SK-N-SH treated with all-trans-retinoic acid at 6 μM for 48 hours (cell line): ENCODE data around the gene NRDC.

Experiments
- ATAC-seq: fragments of 200-7000 bp; cut with Tn5 transposase; 3 replicates; pipeline ENCODE4 v1.9.1; 2020; ENCODE audit warnings: mild to moderate bottlenecking, moderate library complexity
- ARNTL ChIP-seq: fragments of 450-650 bp; formaldehyde crosslinking; IDR thresholded peaks from 2 replicates; pipeline ENCODE4 v1.5.0; 2020; ENCODE audit warnings: low read depth, mild to moderate bottlenecking, moderate library complexity, borderline replicate concordance
- BACH2 ChIP-seq: fragments of 250-450 bp; sonication (Bioruptor Pico); IDR thresholded peaks from 2 replicates; pipeline ENCODE4 v1.9.0; 2021; ENCODE audit warnings: mild to moderate bottlenecking, borderline replicate concordance
- CSDC2 ChIP-seq: fragments of 250-450 bp; sonication (Bioruptor Pico); IDR thresholded peaks from 2 replicates; pipeline ENCODE4 v1.5.0; 2020; ENCODE audit warnings: mild to moderate bottlenecking, moderate library complexity
- ESRRG ChIP-seq: fragments of 250-450 bp; sonication (Bioruptor Pico); IDR thresholded peaks from 2 replicates; pipeline ENCODE4 v1.6.1; 2021; ENCODE audit warnings: mild to moderate bottlenecking
- GLIS3 ChIP-seq: fragments of 250-450 bp; sonication (Bioruptor Pico); IDR thresholded peaks from 2 replicates; pipeline ENCODE4 v1.5.0; 2020; ENCODE audit warnings: mild to moderate bottlenecking, moderate library complexity
- ISL1 ChIP-seq: fragments of 250-450 bp; sonication (Bioruptor Pico); IDR thresholded peaks from 2 replicates; pipeline ENCODE4 v2.1.2; 2022; ENCODE audit warnings: mild to moderate bottlenecking, moderate library complexity
- OSR1 ChIP-seq: fragments of 250-450 bp; sonication (Bioruptor Pico); IDR thresholded peaks from 2 replicates; pipeline ENCODE4 v1.8.0; 2022; ENCODE audit warnings: moderate library complexity, mild to moderate bottlenecking, inconsistent platforms
- PPARA ChIP-seq: fragments of 250-450 bp; sonication (Bioruptor Pico); IDR thresholded peaks from 2 replicates; pipeline ENCODE4 v1.5.0; 2020; ENCODE audit warnings: mild to moderate bottlenecking, borderline replicate concordance
- RARB ChIP-seq: fragments of 250-450 bp; sonication (Bioruptor Pico); IDR thresholded peaks from 2 replicates; pipeline ENCODE4 v1.8.0; 2021; ENCODE audit warnings: mild to moderate bottlenecking, moderate library complexity
- SNAI2 ChIP-seq: fragments of 250-450 bp; sonication (Bioruptor Pico); IDR thresholded peaks from 2 replicates; pipeline ENCODE4 v1.5.0; 2020; ENCODE audit warnings: mild to moderate bottlenecking, moderate library complexity
- TCF4 ChIP-seq: fragments of 250-450 bp; sonication (Bioruptor Pico); IDR thresholded peaks from 2 replicates; pipeline ENCODE4 v1.8.0; 2021; ENCODE audit warnings: mild to moderate bottlenecking, moderate library complexity, borderline replicate concordance
- TOX ChIP-seq: fragments of 250-450 bp; sonication (Bioruptor Pico); IDR thresholded peaks from 2 replicates; pipeline ENCODE4 v1.8.0; 2021; ENCODE audit warnings: mild to moderate bottlenecking, moderate library complexity, borderline replicate concordance
- ZC3H10 ChIP-seq: fragments of 250-450 bp; sonication (Bioruptor Pico); IDR thresholded peaks from 2 replicates; pipeline ENCODE4 v1.5.1; 2021; ENCODE audit warnings: mild to moderate bottlenecking, moderate library complexity
- ZFP30 ChIP-seq: fragments of 450-650 bp; formaldehyde crosslinking; IDR thresholded peaks from 2 replicates; pipeline ENCODE4 v1.5.0; 2022; ENCODE audit warnings: mild to moderate bottlenecking, moderate library complexity
- ZNF565 ChIP-seq: fragments of 450-650 bp; formaldehyde crosslinking; conservative IDR thresholded peaks from 2 replicates; pipeline ENCODE4 v1.5.0; 2020; ENCODE audit warnings: low read depth, mild to moderate bottlenecking, moderate library complexity
- ZNF70 ChIP-seq: fragments of 450-650 bp; formaldehyde crosslinking; IDR thresholded peaks from 2 replicates; pipeline ENCODE4 v1.5.0; 2020; ENCODE audit warnings: mild to moderate bottlenecking, moderate library complexity
- ZNF8 ChIP-seq: fragments of 450-650 bp; formaldehyde crosslinking; IDR thresholded peaks from 2 replicates; pipeline ENCODE4 v1.5.0; 2020; ENCODE audit warnings: mild to moderate bottlenecking, moderate library complexity
- TF ChIP-seq, protein P1 (sequence below): fragments of 250-450 bp; sonication (Bioruptor Pico); IDR thresholded peaks from 2 replicates; pipeline ENCODE4 v1.5.1; 2021; ENCODE audit warnings: mild to moderate bottlenecking, moderate library complexity
- TF ChIP-seq, protein P2 (sequence below): fragments of 250-450 bp; sonication (Bioruptor Pico); IDR thresholded peaks from 2 replicates; pipeline ENCODE4 v1.5.1; 2020; ENCODE audit warnings: low read depth, mild to moderate bottlenecking, moderate library complexity
- TF ChIP-seq, protein P3 (sequence below): fragments of 250-450 bp; sonication (Bioruptor Pico); IDR thresholded peaks from 2 replicates; pipeline ENCODE4 v1.5.0; 2020; ENCODE audit warnings: mild to moderate bottlenecking, moderate library complexity

The NRDC gene

DNA sequence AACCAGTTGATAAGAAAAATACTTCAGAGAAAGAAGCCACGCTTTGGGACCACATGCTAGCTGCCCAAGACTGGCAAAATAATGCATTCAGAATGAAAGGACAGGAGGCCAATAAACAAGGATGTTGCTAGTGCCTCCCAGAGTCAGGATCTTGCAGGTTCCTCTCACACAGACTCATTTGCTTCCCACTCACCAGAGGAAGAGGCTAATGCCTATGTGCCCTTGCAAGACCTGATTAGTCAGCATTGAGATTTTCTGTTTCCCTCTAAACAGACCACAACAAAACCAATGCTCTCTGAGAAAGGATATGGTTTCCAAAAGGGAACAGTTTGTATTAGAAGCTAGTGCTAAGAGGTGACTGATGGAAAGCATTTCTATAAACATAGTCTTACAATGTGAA is 85.7 kb downstream of the NRDC start:
- TF ChIP-seq, protein P1, sequence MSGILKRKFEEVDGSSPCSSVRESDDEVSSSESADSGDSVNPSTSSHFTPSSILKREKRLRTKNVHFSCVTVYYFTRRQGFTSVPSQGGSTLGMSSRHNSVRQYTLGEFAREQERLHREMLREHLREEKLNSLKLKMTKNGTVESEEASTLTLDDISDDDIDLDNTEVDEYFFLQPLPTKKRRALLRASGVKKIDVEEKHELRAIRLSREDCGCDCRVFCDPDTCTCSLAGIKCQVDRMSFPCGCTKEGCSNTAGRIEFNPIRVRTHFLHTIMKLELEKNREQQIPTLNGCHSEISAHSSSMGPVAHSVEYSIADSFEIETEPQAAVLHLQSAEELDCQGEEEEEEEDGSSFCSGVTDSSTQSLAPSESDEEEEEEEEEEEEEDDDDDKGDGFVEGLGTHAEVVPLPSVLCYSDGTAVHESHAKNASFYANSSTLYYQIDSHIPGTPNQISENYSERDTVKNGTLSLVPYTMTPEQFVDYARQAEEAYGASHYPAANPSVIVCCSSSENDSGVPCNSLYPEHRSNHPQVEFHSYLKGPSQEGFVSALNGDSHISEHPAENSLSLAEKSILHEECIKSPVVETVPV (CRISPR knock-in tag): no peak
- TF ChIP-seq TCF4 (CRISPR knock-in tag): no peak
- no peak for TF ChIP-seq OSR1 (CRISPR knock-in tag)
- TF ChIP-seq, protein P2, sequence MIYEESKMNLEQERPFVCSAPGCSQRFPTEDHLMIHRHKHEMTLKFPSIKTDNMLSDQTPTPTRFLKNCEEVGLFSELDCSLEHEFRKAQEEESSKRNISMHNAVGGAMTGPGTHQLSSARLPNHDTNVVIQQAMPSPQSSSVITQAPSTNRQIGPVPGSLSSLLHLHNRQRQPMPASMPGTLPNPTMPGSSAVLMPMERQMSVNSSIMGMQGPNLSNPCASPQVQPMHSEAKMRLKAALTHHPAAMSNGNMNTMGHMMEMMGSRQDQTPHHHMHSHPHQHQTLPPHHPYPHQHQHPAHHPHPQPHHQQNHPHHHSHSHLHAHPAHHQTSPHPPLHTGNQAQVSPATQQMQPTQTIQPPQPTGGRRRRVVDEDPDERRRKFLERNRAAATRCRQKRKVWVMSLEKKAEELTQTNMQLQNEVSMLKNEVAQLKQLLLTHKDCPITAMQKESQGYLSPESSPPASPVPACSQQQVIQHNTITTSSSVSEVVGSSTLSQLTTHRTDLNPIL (CRISPR knock-in tag): no peak
- no peak for TF ChIP-seq PPARA (CRISPR knock-in tag)
- TF ChIP-seq BACH2 (CRISPR knock-in tag): no peak
- TF ChIP-seq RARB (CRISPR knock-in tag): no peak
- TF ChIP-seq ZC3H10 (CRISPR knock-in tag): no peak
- TF ChIP-seq, all 23 proteins: peak for 0
- ATAC-seq: peak; percentile 40

DNA sequence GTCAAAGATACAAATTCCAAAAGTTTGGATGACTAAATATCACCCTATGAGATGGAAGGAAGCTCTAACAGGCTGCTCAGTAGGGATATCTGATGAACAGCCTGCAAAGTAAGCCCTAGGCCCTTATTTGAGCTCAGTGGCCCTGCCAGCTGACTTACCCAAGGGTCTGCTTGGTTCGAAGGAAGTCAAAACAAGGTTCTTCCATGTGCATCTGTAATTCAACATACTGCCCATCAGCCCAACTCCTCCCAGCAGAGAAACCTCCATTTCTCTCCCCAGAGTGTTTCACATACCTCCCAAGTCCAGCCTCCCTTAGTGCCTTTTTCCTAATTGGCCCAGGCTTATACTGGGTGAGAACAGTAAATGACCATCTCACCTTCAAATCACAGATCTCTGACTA is 86.6 kb downstream of the NRDC start:
- TF ChIP-seq ZNF70 (CRISPR knock-in tag): no peak
- no peak for TF ChIP-seq ARNTL (CRISPR knock-in tag)
- no peak for TF ChIP-seq ZNF565 (CRISPR knock-in tag)
- no peak for TF ChIP-seq TCF4 (CRISPR knock-in tag)
- no peak for TF ChIP-seq ZFP30 (CRISPR knock-in tag)
- no peak for TF ChIP-seq CSDC2
- TF ChIP-seq, protein P2 (CRISPR knock-in tag): no peak
- no peak for TF ChIP-seq BACH2 (CRISPR knock-in tag)
- no peak for TF ChIP-seq GLIS3 (CRISPR knock-in tag)
- TF ChIP-seq, protein P1 (CRISPR knock-in tag): no peak
- no peak for TF ChIP-seq TOX
- no peak for TF ChIP-seq ISL1 (CRISPR knock-in tag)
- no peak for TF ChIP-seq ZNF8
- no peak for TF ChIP-seq OSR1 (CRISPR knock-in tag)
- TF ChIP-seq ESRRG (CRISPR knock-in tag): no peak
- ATAC-seq: no peak

DNA sequence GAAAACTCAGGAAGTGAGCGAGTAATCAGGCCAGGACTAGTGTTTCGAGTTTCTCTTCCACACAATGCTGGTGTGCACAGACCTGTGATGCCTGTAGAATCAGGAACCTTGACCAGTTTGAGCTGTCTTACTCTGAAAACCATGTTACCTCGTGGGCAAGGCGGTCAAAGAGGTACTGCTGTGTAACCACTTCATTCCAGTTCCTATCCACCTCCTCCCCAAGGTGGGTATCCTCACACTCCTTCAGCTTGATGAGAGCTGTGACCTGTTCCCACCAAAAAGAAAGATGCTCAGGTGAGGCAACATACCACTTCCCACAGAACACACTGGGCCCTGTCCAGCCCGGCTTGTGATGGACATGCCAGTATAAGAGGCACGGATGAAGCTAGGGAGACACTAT is 88.1 kb downstream of the NRDC start:
- no peak for ATAC-seq
- TF ChIP-seq ZNF8 (no peak), SNAI2 (no peak)
- TF ChIP-seq, all 23 proteins: peak for 0

DNA sequence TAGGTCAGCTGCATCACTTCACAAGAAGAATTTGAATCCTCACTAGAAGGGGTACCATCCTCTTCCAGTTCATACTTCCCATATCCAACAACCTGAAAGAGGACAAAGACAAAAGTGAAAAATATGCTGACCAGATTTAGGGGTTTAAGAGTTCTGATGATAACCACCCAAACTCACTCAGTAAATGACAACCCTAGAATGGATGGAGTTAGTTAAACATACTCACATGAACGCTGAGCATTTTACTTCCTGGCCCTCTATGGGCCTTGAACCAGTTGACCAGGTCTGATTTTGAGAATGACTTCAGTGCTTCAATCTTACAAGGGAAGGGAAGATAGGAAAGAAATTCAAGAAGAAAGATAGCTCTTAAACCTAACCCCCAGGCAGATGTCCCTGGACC is 89.2 kb downstream of the NRDC start:
- ATAC-seq: no peak
- TF ChIP-seq BACH2 (CRISPR knock-in tag): no peak
- TF ChIP-seq RARB (CRISPR knock-in tag): no peak
- TF ChIP-seq, protein P2 (CRISPR knock-in tag): no peak
- no peak for TF ChIP-seq GLIS3 (CRISPR knock-in tag)
- TF ChIP-seq, protein P3, sequence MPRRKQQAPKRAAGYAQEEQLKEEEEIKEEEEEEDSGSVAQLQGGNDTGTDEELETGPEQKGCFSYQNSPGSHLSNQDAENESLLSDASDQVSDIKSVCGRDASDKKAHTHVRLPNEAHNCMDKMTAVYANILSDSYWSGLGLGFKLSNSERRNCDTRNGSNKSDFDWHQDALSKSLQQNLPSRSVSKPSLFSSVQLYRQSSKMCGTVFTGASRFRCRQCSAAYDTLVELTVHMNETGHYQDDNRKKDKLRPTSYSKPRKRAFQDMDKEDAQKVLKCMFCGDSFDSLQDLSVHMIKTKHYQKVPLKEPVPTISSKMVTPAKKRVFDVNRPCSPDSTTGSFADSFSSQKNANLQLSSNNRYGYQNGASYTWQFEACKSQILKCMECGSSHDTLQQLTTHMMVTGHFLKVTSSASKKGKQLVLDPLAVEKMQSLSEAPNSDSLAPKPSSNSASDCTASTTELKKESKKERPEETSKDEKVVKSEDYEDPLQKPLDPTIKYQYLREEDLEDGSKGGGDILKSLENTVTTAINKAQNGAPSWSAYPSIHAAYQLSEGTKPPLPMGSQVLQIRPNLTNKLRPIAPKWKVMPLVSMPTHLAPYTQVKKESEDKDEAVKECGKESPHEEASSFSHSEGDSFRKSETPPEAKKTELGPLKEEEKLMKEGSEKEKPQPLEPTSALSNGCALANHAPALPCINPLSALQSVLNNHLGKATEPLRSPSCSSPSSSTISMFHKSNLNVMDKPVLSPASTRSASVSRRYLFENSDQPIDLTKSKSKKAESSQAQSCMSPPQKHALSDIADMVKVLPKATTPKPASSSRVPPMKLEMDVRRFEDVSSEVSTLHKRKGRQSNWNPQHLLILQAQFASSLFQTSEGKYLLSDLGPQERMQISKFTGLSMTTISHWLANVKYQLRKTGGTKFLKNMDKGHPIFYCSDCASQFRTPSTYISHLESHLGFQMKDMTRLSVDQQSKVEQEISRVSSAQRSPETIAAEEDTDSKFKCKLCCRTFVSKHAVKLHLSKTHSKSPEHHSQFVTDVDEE (CRISPR knock-in tag): no peak
- TF ChIP-seq ARNTL (CRISPR knock-in tag): no peak
- no peak for TF ChIP-seq TCF4 (CRISPR knock-in tag)
- TF ChIP-seq ZC3H10 (CRISPR knock-in tag): no peak
- TF ChIP-seq CSDC2: no peak
- TF ChIP-seq OSR1 (CRISPR knock-in tag): no peak
- TF ChIP-seq, protein P1 (CRISPR knock-in tag): no peak
- TF ChIP-seq ISL1 (CRISPR knock-in tag): no peak
